Endothelial cell of umbilical vein (primary cell): ENCODE data around the gene APOL4. TPM values are rescaled to one million over a fixed set of nuclear protein-coding genes. Genes with fewer than 3 reads are reported as not detected.

Source experiments
- BruUV-seq: library from RNA; stranded (reverse); fragments of 400-500 nt; replicated peaks from 2 replicates; lab custom pipeline; 2021; lab: Mats Ljungman, UMichigan
- CTCF ChIA-PET: fragments of 300-600, 350-600 bp; sonication (Branson Sonifier 250); formaldehyde crosslinking; loops from one replicate; lab custom pipeline; 2021; ENCODE audit warnings: antibody characterized with exemption, inconsistent platforms; lab: Charles Lee
- POLR2A ChIA-PET: fragments of 300-600, 350-600 bp; sonication (Branson Sonifier 250); formaldehyde crosslinking; loops from one replicate; lab custom pipeline; 2021; ENCODE audit warnings: antibody characterized with exemption, inconsistent platforms; lab: Charles Lee
- DNase-seq: peaks from one replicate; pipeline ENCODE4 v3.0.0-alpha.2; 2011; ENCODE audit warnings: low read depth, low spot score
- FAIRE-seq: peaks from 2 replicates; lab custom pipeline; 2011; peaks lifted over from hg19 to GRCh38; lab: Jason Lieb, UNC
- H2AFZ ChIP-seq: 2 replicates; pipeline ENCODE4 v1.6.0; 2012; ENCODE audit warnings: low read depth, low read length, control low read depth, inconsistent platforms
- H3K27ac ChIP-seq: 2 replicates; pipeline ENCODE4 v1.5.1; 2011; ENCODE audit warnings: low read depth, mild to moderate bottlenecking, control low read depth, low read length, moderate library complexity; ENCODE audit not compliant: insufficient read depth
- H3K27me3 ChIP-seq, 2 experiments: 2 replicates each; pipeline versions ENCODE4 v1.6.0 to v1.6.1; 2011; ENCODE audit warnings: low read length in 2 of 2, mixed read lengths in 1 of 2; ENCODE audit not compliant: control insufficient read depth in 2 of 2, insufficient read depth in 2 of 2
- H3K36me3 ChIP-seq, 2 experiments: 2 replicates in 1 of 2; 3 replicates in 1 of 2; pipeline ENCODE4 v1.5.1; 2011; ENCODE audit warnings: low read length in 2 of 2, mild to moderate bottlenecking in 1 of 2, moderate library complexity in 1 of 2; ENCODE audit not compliant: control insufficient read depth in 2 of 2, insufficient read depth in 2 of 2; ENCODE audit errors: extremely low read depth in 1 of 2
- H3K4me1 ChIP-seq: 3 replicates; pipeline ENCODE4 v1.5.1; 2011; ENCODE audit warnings: mild to moderate bottlenecking, low read length; ENCODE audit not compliant: control insufficient read depth, insufficient read depth; ENCODE audit errors: extremely low read depth
- H3K4me2 ChIP-seq: 2 replicates; pipeline ENCODE4 v1.6.1; 2011; ENCODE audit warnings: low read length, control low read depth, mixed read lengths; ENCODE audit not compliant: insufficient read depth
- H3K4me3 ChIP-seq, 3 experiments: fragments of 200-600 bp in 1 of 3; sonication (generic), shearing (Covaris generic) in 1 of 3; replicated peaks in 1 of 3; 2 replicates each; pipeline ENCODE4 v1.5.1; 2011 to 2016; ENCODE audit warnings: control low read depth in 3 of 3, low read length in 3 of 3, mild to moderate bottlenecking in 2 of 3, inconsistent platforms in 1 of 3, low read depth in 1 of 3, moderate library complexity in 1 of 3; ENCODE audit not compliant: insufficient read depth in 1 of 3
- H3K79me2 ChIP-seq: 2 replicates; pipeline ENCODE4 v1.6.0; 2012; ENCODE audit warnings: low read length, inconsistent platforms; ENCODE audit not compliant: control insufficient read depth, insufficient read depth
- H3K9ac ChIP-seq: replicated peaks from 2 replicates; pipeline ENCODE3; 2011; ENCODE audit warnings: low read length, control low read depth; ENCODE audit not compliant: insufficient read depth; ENCODE audit errors: extremely low read depth
- H3K9me1 ChIP-seq: replicated peaks from 3 replicates; pipeline ENCODE4 v1.6.0; 2011; ENCODE audit warnings: mild to moderate bottlenecking, low read length; ENCODE audit not compliant: control insufficient read depth, insufficient read depth; ENCODE audit errors: extremely low read depth
- H3K9me3 ChIP-seq: replicated peaks from 2 replicates; pipeline ENCODE4 v1.5.1; 2012; ENCODE audit warnings: low read length, inconsistent platforms; ENCODE audit not compliant: control insufficient read depth, insufficient read depth
- H4K20me1 ChIP-seq: replicated peaks from 2 replicates; pipeline ENCODE3; 2011; ENCODE audit warnings: mild to moderate bottlenecking, low read length; ENCODE audit not compliant: control insufficient read depth, insufficient read depth; ENCODE audit errors: extremely low read depth
- EZH2 ChIP-seq: IDR thresholded peaks from 2 replicates; pipeline ENCODE4 v1.6.1; 2012; ENCODE audit warnings: borderline replicate concordance, low read depth, mild to moderate bottlenecking, moderate library complexity, low read length, inconsistent platforms; ENCODE audit not compliant: severe bottlenecking
- GATA2 ChIP-seq: IDR thresholded peaks from 2 replicates; pipeline ENCODE4 v1.7.0; 2011; ENCODE audit warnings: low read depth, mild to moderate bottlenecking, moderate library complexity, mixed read lengths, low read length; ENCODE audit not compliant: insufficient read length, insufficient read depth
- MYC ChIP-seq: IDR thresholded peaks from one replicate; pipeline ENCODE4 v1.6.1; 2011; ENCODE audit warnings: mild to moderate bottlenecking, low read depth, low read length
- POLR2A ChIP-seq: IDR thresholded peaks from 2 replicates; pipeline ENCODE4 v1.6.1; 2012; ENCODE audit warnings: low read depth, mild to moderate bottlenecking, control low read depth, low read length
- POLR2AphosphoS5 ChIP-seq: IDR thresholded peaks from 2 replicates; pipeline ENCODE4 v1.6.1; 2012; ENCODE audit warnings: low read depth, mild to moderate bottlenecking, control low read depth, low read length, moderate library complexity; ENCODE audit not compliant: insufficient read depth
- dilution Hi-C: fragments of 300-500 bp; cut with MboI; formaldehyde crosslinking; loops from one replicate; pipeline ENCODE4 v1.15.0; 2019; ENCODE audit warnings: low sequenced_read_pairs; ENCODE audit not compliant: extremely low pct_ligation_motif_present
- intact Hi-C: fragments of 100-400 bp; cut with micrococcal nuclease; formaldehyde crosslinking; loops from one replicate; pipeline ENCODE4 v1.10.0; 2022
- polyA plus RNA-seq, 4 experiments: library from polyadenylated mRNA; depleted of rRNA in 3 of 4; stranded (reverse) in 3 of 4; unstranded in 1 of 4; fragments of >200 nt; gene quantifications; 2 replicates each; pipeline versions ENCODE4 v1.2.1 to v1.2.3, GENCODE V29; 2011 to 2012; ENCODE audit warnings: missing spikeins in 1 of 4
- total RNA-seq: library from RNA; stranded (reverse); gene quantifications from 2 replicates; pipeline ENCODE4 v1.2.3, GENCODE V29; 2021
- TF ChIP-seq, protein P1 (sequence below), 2 donors: IDR thresholded peaks; 1 replicate in 1 of 2; 2 replicates in 1 of 2; pipeline ENCODE4 v1.5.1; 2011; ENCODE audit warnings: low read length in 2 of 2, mild to moderate bottlenecking in 2 of 2, moderate library complexity in 2 of 2, control low read depth in 1 of 2, inconsistent platforms in 1 of 2, low read depth in 1 of 2; ENCODE audit not compliant: insufficient read depth in 1 of 2; ENCODE audit errors: extremely low read depth in 1 of 2

APOL4 gene
- total and polyA plus RNA-seq, 2 donors (not counting 3 experiments of a cell fraction or from before 2014, with no cell fraction given) = 0.33 to 0.97 TPM

DNA sequence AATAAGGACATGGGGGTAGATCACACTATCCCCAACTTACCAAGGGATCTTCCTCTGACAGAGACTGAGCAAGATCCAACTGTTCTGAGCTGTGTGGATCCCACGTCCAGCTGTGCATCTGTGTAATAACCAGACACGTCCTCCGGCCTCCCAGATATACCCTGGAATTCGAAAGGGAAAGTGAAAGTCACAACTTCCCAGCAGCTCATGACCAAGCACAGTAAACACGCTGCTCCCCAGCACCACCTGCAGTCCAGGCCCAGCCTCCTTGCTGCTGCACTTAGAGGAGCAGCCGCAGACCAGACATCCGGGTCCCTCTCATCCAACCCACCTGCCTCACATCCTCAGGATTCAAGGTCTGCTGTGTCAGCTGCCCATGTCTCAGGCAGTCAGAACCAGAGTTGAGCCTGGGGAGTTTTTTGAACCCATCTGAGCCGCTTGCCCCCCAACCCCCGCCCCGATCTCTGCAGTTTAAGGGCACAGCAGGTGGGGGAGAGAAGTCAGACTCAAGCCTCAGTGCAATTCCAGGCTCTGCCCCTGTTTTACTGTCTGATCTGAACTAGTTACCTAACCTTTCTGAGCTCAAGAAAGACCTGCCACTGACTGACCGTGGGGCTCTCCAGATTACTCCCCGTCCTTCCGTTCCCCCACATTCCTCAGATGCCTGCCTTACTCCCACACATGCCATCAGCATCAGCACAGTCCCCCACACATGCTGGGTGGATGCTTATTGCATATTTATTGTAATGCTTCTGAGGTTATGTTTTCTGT, 38.0 kb upstream of the APOL4 start, which contains the start of gene APOL2:
TSS of gene APOL2 (minus strand) at position 127 of the 771 bp plus-strand sequence. CDS start 6,365 bp downstream, outside the sequence.
- Histone ChIP-seq H3K9me1 (no peaks in the 10 kb centered on the region), H3K27ac (peak within 1 kb of the TSS; percentile 31), H3K4me3 (peak within 1 kb of the TSS; percentile 48 to 82 (median 67)), H3K79me2 (peaks cover 26% of the 10 kb centered on the region), H4K20me1 (no peaks in the 10 kb centered on the region), H3K4me2 (peak within 1 kb of the TSS; percentile 85), H3K4me1 (peaks cover 16% of the 10 kb centered on the region), H3K9ac (peak within 1 kb of the TSS; percentile 55), H2AFZ (peak within 1 kb of the TSS; percentile 80), H3K36me3 (peaks cover 0 to 3% of the 10 kb centered on the region in 2 experiments), H3K27me3 (no peaks in the 10 kb centered on the region), H3K9me3 (no peaks in the 10 kb centered on the region)
- DNase-seq = peak; percentile 93
- BruUV-seq = no TSS peak
- ChIA-PET POLR2A (interaction anchor here (1.2 kb wide), 1 partner anchor 14 kb away, joined by 3 read pairs; the partner anchor contains the start of gene APOL1), CTCF (interaction anchor here (0.8 to 6.4 kb wide), 22 partner anchors 9 to 247 kb away, joined by 3 to 27 read pairs (median 5); partner anchors contain the start of gene APOL1)
- intact Hi-C loops (loop anchor here (1.0 to 2.0 kb wide), 4 partner anchors 19 to 247 kb away; no protein-coding TSS in a partner anchor), dilution Hi-C loops (no loop called here)
- FAIRE-seq = peak; percentile 97
- TF ChIP-seq POLR2AphosphoS5 = peak; percentile 65
- no peak for TF ChIP-seq MYC
- TF ChIP-seq, protein P1, sequence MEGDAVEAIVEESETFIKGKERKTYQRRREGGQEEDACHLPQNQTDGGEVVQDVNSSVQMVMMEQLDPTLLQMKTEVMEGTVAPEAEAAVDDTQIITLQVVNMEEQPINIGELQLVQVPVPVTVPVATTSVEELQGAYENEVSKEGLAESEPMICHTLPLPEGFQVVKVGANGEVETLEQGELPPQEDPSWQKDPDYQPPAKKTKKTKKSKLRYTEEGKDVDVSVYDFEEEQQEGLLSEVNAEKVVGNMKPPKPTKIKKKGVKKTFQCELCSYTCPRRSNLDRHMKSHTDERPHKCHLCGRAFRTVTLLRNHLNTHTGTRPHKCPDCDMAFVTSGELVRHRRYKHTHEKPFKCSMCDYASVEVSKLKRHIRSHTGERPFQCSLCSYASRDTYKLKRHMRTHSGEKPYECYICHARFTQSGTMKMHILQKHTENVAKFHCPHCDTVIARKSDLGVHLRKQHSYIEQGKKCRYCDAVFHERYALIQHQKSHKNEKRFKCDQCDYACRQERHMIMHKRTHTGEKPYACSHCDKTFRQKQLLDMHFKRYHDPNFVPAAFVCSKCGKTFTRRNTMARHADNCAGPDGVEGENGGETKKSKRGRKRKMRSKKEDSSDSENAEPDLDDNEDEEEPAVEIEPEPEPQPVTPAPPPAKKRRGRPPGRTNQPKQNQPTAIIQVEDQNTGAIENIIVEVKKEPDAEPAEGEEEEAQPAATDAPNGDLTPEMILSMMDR (IDR thresholded peaks at IDR 0.05; ENCODE audit: extremely low read depth in 1 of 2, insufficient read depth in 1 of 2, low read depth in 1 of 2, low read length in 2 of 2) = peak; percentile 54 to 80
- no peak for TF ChIP-seq EZH2
- peak; percentile 84 for TF ChIP-seq POLR2A
- TF ChIP-seq GATA2 = no peak
